Neural cell (in vitro differentiated cells): Measurements from ENCODE around the gene TRIM29.

Source experiments
- CTCF ChIP-seq: fragments of 450-650 bp; IDR thresholded peaks from 2 replicates; pipeline ENCODE4 v1.5.1; 2014; ENCODE audit warnings: antibody characterized with exemption, mild to moderate bottlenecking, moderate library complexity; ENCODE audit not compliant: poor library complexity, severe bottlenecking
- EP300 ChIP-seq: fragments of 450-650 bp; conservative IDR thresholded peaks from 2 replicates; pipeline ENCODE4 v1.6.1; 2014; ENCODE audit warnings: antibody characterized with exemption, mild to moderate bottlenecking, moderate library complexity; ENCODE audit not compliant: poor library complexity, severe bottlenecking
- EZH2 ChIP-seq: fragments of 200-600, 300-800 bp; shearing (Covaris generic), sonication (generic); IDR thresholded peaks from 2 replicates; pipeline ENCODE4 v1.6.1; 2014; ENCODE audit warnings: antibody characterized with exemption, low read length, borderline replicate concordance, mild to moderate bottlenecking; ENCODE audit not compliant: insufficient read depth, poor library complexity, severe bottlenecking
- MXI1 ChIP-seq: fragments of 450-650 bp; conservative IDR thresholded peaks from 2 replicates; pipeline ENCODE4 v1.6.1; 2014; ENCODE audit warnings: antibody characterized with exemption, mild to moderate bottlenecking; ENCODE audit not compliant: poor library complexity, severe bottlenecking
- POLR2AphosphoS5 ChIP-seq: IDR thresholded peaks from 2 replicates; pipeline ENCODE4 v1.6.1; 2012
- RAD21 ChIP-seq: fragments of 450-650 bp; conservative IDR thresholded peaks from 2 replicates; pipeline ENCODE4 v1.6.1; 2014; ENCODE audit warnings: antibody characterized with exemption, mild to moderate bottlenecking, moderate library complexity
- REST ChIP-seq: IDR thresholded peaks from 2 replicates; pipeline ENCODE4 v1.6.1; 2012; ENCODE audit warnings: borderline replicate concordance

- TF ChIP-seq CTCF (no peak), POLR2AphosphoS5 (no peak), EP300 (no peak), EZH2 (no peak), REST (no peak), MXI1 (no peak), RAD21 (no peak)
These were observed 72.7 kb downstream of the TRIM29 start for GRCh38 chr11:120065176-120065575.
